OCI-M1 (cell line): ENCODE measurements around the gene PTPRR.

Experiments used
- DNase-seq: peaks from one replicate; lab custom pipeline; 2025; lab: John Stamatoyannopoulos, UW

Gene PTPRR

GRCh38 chr12:70910666-70911065 is 9.9 kb downstream of the PTPRR start:
- DNase-seq = no peak

GRCh38 chr12:70908978-70909377 is 11.6 kb downstream of the PTPRR start:
- DNase-seq = no peak

- no peak for DNase-seq
Observed at GRCh38 chr12:70907412-70907811, 13.1 kb downstream of the PTPRR start.

GRCh38 chr12:70895956-70896355 is 24.6 kb downstream of the PTPRR start:
- no peak for DNase-seq

GRCh38 chr12:70892593-70892992 is 27.9 kb downstream of the PTPRR start:
- DNase-seq = no peak

- no peak for DNase-seq
Observed at GRCh38 chr12:70890895-70891832, 29.4 kb downstream of the PTPRR start.

GRCh38 chr12:70885956-70886355 is 34.6 kb downstream of the PTPRR start:
- no peak for DNase-seq

- DNase-seq = no peak
Observed at GRCh38 chr12:70883855-70884254, 36.7 kb downstream of the PTPRR start.

GRCh38 chr12:70880744-70881143 is 39.8 kb downstream of the PTPRR start:
- no peak for DNase-seq

GRCh38 chr12:70876952-70877351 is 43.6 kb downstream of the PTPRR start:
- no peak for DNase-seq

GRCh38 chr12:70875628-70876027 is 44.9 kb downstream of the PTPRR start:
- DNase-seq = peak; percentile 28

GRCh38 chr12:70854881-70855568 is 65.5 kb downstream of the PTPRR start:
- no peak for DNase-seq

- DNase-seq = no peak
Observed at GRCh38 chr12:70854138-70854537, 66.4 kb downstream of the PTPRR start.

GRCh38 chr12:70853326-70853725 is 67.2 kb downstream of the PTPRR start:
- DNase-seq = peak; percentile 45

- no peak for DNase-seq
Observed at GRCh38 chr12:70852416-70853150, 68.0 kb downstream of the PTPRR start.

- peak; percentile 60 for DNase-seq
Observed at GRCh38 chr12:70849265-70849960, 71.1 kb downstream of the PTPRR start.

- DNase-seq = no peak
Observed at GRCh38 chr12:70847871-70848270, 72.7 kb downstream of the PTPRR start.

- no peak for DNase-seq
Observed at GRCh38 chr12:70845268-70845667, 75.3 kb downstream of the PTPRR start.

GRCh38 chr12:70843363-70843762 is 77.2 kb downstream of the PTPRR start:
- DNase-seq = no peak

- no peak for DNase-seq
Observed at GRCh38 chr12:70842942-70843341, 77.6 kb downstream of the PTPRR start.

- no peak for DNase-seq
Observed at GRCh38 chr12:70842136-70842535, 78.4 kb downstream of the PTPRR start.
